MG63 (cell line): ENCODE measurements around the gene RSF1. TPM values are rescaled to one million over a fixed set of nuclear protein-coding genes. Genes with fewer than 3 reads are reported as not detected.
"Not testable (repeated sequence)": the region's sequence is repeated elsewhere in the genome, so short reads cannot be mapped to it uniquely, and the experiment has no call there.

Experiments used
- DNase-seq: peaks from one replicate; pipeline ENCODE4 v3.0.0-alpha.2; 2020
- H3K27me3 ChIP-seq: fragments of 250-450 bp; sonication (Bioruptor Pico); 2 replicates; pipeline ENCODE4 v1.5.1; 2020; ENCODE audit warnings: mild to moderate bottlenecking, moderate library complexity
- H3K36me3 ChIP-seq: fragments of 250-450 bp; sonication (Bioruptor Pico); 2 replicates; pipeline ENCODE4 v1.5.1; 2020; ENCODE audit warnings: mild to moderate bottlenecking, moderate library complexity
- H3K4me3 ChIP-seq: fragments of 250-450 bp; sonication (Bioruptor Pico); 2 replicates; pipeline ENCODE4 v1.5.1; 2020; ENCODE audit warnings: mild to moderate bottlenecking, moderate library complexity
- H3K9me3 ChIP-seq: fragments of 250-450 bp; sonication (Bioruptor Pico); 2 replicates; pipeline ENCODE4 v1.5.1; 2020; ENCODE audit warnings: mild to moderate bottlenecking, moderate library complexity
- total RNA-seq: library from RNA; depleted of rRNA; stranded (reverse); fragments of >200 nt; shearing (Covaris generic); gene quantifications from 2 replicates; pipeline ENCODE4 v1.2.3, GENCODE V29; 2014; ENCODE audit warnings: low replicate concordance; rRNA removed

The RSF1 gene, protein sequence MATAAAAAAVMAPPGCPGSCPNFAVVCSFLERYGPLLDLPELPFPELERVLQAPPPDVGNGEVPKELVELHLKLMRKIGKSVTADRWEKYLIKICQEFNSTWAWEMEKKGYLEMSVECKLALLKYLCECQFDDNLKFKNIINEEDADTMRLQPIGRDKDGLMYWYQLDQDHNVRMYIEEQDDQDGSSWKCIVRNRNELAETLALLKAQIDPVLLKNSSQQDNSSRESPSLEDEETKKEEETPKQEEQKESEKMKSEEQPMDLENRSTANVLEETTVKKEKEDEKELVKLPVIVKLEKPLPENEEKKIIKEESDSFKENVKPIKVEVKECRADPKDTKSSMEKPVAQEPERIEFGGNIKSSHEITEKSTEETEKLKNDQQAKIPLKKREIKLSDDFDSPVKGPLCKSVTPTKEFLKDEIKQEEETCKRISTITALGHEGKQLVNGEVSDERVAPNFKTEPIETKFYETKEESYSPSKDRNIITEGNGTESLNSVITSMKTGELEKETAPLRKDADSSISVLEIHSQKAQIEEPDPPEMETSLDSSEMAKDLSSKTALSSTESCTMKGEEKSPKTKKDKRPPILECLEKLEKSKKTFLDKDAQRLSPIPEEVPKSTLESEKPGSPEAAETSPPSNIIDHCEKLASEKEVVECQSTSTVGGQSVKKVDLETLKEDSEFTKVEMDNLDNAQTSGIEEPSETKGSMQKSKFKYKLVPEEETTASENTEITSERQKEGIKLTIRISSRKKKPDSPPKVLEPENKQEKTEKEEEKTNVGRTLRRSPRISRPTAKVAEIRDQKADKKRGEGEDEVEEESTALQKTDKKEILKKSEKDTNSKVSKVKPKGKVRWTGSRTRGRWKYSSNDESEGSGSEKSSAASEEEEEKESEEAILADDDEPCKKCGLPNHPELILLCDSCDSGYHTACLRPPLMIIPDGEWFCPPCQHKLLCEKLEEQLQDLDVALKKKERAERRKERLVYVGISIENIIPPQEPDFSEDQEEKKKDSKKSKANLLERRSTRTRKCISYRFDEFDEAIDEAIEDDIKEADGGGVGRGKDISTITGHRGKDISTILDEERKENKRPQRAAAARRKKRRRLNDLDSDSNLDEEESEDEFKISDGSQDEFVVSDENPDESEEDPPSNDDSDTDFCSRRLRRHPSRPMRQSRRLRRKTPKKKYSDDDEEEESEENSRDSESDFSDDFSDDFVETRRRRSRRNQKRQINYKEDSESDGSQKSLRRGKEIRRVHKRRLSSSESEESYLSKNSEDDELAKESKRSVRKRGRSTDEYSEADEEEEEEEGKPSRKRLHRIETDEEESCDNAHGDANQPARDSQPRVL (N-terminal part only)
- total RNA-seq, result 7.3 and 37.4 TPM in 2 replicates

DNA sequence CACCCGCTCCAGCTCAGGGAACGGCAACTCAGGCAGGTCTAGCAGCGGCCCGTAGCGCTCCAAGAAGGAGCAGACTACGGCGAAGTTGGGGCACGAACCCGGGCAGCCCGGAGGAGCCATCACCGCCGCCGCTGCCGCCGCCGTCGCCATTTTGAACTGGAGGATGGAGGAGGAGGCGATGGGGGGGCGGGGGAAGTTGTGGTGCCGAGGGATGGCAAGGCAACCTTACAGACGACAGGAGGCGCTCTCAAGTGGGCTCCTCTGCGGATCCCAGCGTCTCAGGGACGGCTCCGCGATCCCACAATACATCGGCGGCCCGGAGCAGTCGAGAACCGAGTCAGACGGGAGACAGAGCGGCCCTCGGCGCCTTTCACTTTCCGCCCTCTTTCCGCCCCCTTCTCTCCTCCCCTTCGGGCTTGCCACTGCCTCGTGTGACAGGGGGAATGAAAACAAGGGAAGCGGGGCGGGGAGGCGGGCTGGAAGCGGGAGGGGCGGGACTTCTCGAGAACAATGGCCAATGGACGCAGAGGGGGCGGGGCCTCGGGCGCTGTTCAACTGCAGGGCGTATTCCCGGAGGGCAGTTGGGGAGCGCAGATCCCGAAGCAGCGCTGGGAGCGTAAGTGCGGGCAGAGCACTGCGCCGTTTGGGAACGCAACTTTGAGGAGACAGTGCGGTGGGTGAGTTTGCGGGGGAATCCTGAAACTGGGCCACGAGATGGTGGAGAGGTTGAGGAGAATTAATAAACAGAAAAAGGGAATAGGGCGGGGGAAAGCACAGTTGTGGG lies at the start of gene RSF1, which contains the start of gene AAMDC:
Gene RSF1, minus strand, starts transcription at position 158 of the 784 bp plus-strand sequence. Its CDS starts 8 bp downstream, at position 150.
Gene AAMDC, plus strand, starts transcription at position 580 of the 784 bp plus-strand sequence. CDS start 21,353 bp downstream, outside the sequence.
- Histone ChIP-seq H3K4me3 (peak within 1 kb of the TSS; percentile 95), H3K9me3 (peaks cover 4% of the 10 kb centered on the region), H3K36me3 (peaks cover 2% of the 10 kb centered on the region; the same call in 1 of the 2 replicates), H3K27me3 (no peaks in the 10 kb centered on the region)
- DNase-seq, result peak; percentile 97

DNA sequence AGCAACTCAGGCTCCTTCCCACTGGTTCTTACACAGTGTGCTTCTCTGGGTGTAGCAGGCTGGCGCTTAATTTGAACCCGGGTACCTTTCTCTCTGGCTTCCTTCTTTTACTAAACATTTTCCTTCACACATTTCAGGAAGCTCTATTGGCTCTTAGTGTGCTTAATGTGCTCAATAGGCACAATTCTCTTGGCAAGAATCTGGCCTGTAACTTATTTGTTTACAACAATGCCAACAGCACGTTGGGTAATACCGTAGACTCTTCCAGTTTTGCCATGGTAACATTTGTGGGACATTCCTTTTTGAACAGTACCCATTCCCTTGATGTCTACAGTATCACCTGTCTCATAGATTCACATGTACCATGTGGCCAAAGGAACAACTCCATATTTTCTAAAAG lies 48.2 kb upstream of the RSF1 start:
- no peak for DNase-seq
- peaks cover 5% of the 10 kb centered on the region for H3K36me3 ChIP-seq
- H3K4me3 ChIP-seq, result no peak overlapping the region
- no peaks in the 10 kb centered on the region for H3K27me3 ChIP-seq
- H3K9me3 ChIP-seq, result no peaks in the 10 kb centered on the region

DNA sequence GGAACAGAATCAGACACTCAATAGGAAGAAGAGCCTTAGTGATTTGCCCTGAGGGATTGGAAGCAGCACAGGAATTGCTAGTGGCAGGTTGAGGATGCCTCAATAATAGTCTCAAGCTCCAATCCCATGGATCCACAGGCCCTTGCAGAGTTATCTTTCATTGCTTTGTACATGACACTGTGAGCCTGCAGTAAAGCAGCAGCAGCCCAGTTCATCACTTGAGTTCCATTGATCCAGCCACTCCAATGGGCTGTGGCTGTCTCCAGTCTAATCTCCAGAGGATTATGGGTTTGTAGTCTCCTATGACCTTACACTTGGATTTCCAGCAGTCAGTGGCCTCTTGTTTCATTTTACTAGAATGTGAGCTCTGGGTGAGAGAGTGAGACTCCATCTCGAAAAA lies 45.8 kb upstream of the RSF1 start:
- no peaks in the 10 kb centered on the region for H3K27me3 ChIP-seq
- DNase-seq, result no peak
- H3K9me3 ChIP-seq, result no peaks in the 10 kb centered on the region
- no peaks in the 10 kb centered on the region; the same call in 1 of the 2 replicates for H3K36me3 ChIP-seq
- no peak overlapping the region for H3K4me3 ChIP-seq

DNA sequence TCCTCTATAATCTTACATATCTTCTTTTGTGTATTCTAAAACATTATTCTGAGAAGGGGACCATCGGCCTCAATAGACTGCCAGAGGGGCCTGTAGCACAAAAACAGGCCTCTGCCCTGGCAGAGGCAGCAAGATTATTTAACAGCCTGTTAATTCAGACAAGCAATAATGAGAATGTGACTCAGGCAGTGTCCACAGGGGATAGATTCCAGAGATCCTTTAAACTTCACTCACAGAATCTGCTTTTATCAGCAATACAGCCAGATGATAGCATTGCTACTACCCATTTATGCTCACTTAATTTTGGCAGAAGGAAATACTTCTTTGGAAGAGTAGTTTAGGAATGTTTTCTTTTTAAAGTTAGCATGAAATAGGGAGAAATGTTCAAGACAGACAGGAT lies 45.3 kb upstream of the RSF1 start:
- Histone ChIP-seq H3K27me3 (no peaks in the 10 kb centered on the region), H3K36me3 (no peaks in the 10 kb centered on the region; the same call in 1 of the 2 replicates), H3K4me3 (no peak overlapping the region), H3K9me3 (no peaks in the 10 kb centered on the region)
- no peak for DNase-seq

DNA sequence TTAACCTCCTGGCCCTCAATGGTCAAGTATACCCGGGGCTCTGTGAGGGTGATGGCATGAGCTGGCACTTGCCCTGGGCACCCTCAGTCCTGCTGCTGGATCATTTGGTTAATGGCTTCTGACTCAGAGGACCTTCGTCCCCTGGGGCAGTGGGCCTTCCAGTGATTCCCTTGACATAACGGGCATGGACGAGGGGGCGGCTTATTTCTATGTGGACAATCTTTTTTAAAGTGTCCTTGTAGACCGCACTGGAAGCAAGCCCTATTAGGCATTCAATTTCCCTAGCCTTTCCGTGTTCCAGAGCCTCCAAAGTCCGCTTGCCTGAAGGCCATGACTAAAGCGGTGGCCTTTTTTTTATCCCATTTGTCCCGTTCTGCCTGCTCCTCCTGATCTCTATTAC lies 40.9 kb upstream of the RSF1 start:
- H3K4me3 ChIP-seq, H3K36me3 ChIP-seq, DNase-seq: not testable (repeated sequence)

DNA sequence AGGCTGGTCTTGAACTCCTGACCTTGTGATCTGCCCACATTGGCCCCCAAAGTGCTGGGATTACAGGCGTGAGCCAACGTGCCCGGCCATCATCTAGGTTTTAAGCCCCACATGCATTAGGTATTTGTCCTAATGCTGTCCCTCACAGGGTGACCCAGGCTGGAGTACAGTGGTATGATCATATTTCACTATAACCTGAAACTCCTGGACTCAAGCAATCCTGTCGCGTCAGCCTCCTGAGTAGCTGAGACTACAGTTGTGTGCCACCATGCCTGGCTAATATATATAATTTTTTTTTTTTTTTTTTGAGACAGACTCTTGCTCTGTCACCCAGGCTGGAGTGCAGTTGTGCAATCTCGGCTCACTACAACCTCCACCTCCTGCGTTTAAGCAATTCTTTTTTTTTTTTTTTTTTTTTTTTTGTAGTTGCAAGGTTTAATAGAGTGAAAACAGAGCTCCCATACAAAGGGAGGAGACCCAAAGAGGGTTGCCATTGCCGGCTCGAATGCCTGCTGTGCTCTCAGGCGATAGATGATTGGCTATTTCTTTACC lies 37.5 kb upstream of the RSF1 start:
- H3K9me3 ChIP-seq, H3K4me3 ChIP-seq, H3K27me3 ChIP-seq, DNase-seq: not testable (repeated sequence)
- H3K36me3 ChIP-seq, result peaks cover 10% of the 10 kb centered on the region

More for the DNA sequence above, 40.9 kb upstream of the RSF1 start:
- H3K9me3 ChIP-seq, H3K27me3 ChIP-seq: not testable (repeated sequence)

DNA sequence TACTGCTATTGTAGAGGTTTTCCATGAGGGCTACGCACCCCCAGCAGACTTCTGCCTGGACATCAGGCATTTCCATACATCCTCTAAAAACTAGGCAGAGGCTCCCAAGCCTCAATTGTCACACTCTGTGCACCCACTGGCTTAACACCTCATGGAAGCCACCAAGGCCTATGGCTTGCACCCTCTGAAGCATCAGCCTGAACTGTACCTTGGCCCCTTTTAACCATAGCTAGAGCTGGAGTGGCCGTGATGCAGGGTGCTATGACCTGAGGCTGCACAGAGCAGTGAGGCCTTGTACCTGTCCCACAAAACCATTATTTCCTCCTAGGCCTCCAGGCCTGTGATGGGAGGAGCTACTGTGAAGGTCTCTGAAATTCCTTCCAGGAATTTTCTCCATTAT lies 34.3 kb upstream of the RSF1 start:
- H3K27me3 ChIP-seq, result no peaks in the 10 kb centered on the region
- H3K9me3 ChIP-seq, result peaks cover 9% of the 10 kb centered on the region
- H3K36me3 ChIP-seq, result peaks cover 14% of the 10 kb centered on the region
- DNase-seq, result no peak
- H3K4me3 ChIP-seq, result no peak overlapping the region

DNA sequence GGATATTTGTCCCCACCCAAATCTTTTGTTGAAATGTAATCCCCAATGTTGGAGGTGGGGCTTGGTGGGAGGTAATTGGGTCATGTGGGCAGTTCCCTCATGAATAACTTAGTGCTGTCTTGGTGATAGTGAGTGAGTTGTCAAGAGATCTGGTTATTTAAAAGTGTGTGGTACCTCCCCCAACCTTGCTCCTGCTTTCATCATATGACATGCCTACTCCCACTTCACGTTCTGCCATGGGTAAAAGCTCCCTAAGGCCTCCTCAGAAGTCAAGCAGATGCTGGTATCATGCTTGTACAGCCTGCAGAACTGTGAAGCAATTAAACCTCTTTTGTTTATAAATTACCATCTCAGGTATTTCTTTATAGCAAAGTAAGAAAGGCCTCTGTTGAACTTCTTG lies 31.0 kb upstream of the RSF1 start:
- Histone ChIP-seq H3K4me3 (no peak overlapping the region), H3K9me3 (peaks cover 9% of the 10 kb centered on the region), H3K36me3 (peaks cover 12% of the 10 kb centered on the region), H3K27me3 (no peaks in the 10 kb centered on the region)
- no peak for DNase-seq

DNA sequence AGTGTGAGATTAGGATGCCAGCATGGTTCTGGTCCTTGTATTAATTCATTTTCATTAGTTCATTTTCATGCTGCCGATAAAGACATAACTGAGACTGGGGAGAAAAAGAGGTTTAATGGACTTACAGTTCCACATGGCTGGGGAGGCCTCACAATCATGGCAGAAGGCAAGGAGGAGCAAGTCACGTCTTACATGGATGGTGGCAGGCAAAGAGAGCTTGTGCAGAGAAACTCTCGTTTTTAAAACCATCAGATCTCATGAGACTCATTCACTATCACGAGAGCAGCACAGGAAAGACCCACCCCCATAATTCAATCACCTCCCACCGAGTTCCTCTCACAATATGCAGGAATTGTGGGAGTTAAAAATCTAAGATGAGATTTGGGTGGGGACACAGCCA lies 23.2 kb upstream of the RSF1 start:
- H3K36me3 ChIP-seq, H3K4me3 ChIP-seq, H3K27me3 ChIP-seq, H3K9me3 ChIP-seq, DNase-seq: not testable (repeated sequence)

DNA sequence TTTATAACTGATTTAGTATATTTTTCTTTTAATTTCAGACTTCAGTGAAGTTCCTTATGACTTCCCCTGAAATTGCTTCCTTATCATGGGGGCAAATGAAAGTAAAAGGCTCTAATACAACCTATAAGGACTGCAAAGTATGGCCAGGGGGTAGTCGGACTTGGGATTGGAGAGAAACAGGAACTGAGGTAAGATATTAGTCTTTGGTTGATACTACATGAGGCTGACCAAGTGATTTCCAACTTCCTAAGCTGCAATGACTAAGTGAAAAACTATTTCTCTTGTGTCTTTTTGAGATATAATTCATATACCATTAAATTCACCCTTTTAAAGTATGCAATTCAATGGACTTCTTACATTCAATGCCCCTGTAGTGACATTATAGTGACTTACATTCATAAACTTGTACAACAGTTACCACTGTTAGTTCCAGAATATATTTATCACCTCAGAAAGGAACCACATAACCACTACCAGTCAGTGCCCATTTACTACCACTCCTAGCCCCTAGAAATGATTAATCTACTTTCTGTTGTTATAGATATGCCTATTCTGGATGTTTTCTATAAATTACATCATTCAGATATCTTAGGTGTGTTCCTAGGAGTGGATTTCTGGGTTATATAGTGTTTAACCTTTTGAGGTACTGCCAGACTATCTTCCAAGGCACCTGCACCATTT lies 22.1 kb upstream of the RSF1 start:
- Histone ChIP-seq H3K9me3 (peaks cover 5% of the 10 kb centered on the region), H3K27me3 (no peaks in the 10 kb centered on the region), H3K36me3 (peaks cover 5% of the 10 kb centered on the region; the same call in 1 of the 2 replicates), H3K4me3 (no peak overlapping the region)
- no peak for DNase-seq

DNA sequence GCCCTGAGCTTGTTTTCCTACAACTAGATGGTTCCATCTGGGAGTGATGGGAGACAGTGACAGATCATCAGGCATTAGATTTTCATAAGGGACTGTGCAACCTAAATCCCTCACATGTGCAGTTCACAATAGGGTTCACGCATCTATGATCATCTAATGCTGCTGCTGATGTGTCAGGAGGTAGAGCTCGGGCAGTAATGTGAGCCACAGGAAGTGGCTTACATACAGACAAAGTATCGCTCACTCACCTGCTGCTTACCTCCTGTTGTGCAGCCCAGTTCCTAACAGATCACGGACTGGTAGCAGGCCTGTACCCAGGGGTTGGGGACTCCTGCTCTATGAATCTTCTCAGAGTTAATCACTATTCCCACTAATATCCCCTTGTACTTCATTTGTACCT lies 12.8 kb upstream of the RSF1 start:
- no peaks in the 10 kb centered on the region for H3K36me3 ChIP-seq
- no peak for DNase-seq
- H3K4me3 ChIP-seq, result no peak overlapping the region
- no peaks in the 10 kb centered on the region for H3K27me3 ChIP-seq
- H3K9me3 ChIP-seq, result peaks cover 2% of the 10 kb centered on the region; the same call in 1 of the 2 replicates

DNA sequence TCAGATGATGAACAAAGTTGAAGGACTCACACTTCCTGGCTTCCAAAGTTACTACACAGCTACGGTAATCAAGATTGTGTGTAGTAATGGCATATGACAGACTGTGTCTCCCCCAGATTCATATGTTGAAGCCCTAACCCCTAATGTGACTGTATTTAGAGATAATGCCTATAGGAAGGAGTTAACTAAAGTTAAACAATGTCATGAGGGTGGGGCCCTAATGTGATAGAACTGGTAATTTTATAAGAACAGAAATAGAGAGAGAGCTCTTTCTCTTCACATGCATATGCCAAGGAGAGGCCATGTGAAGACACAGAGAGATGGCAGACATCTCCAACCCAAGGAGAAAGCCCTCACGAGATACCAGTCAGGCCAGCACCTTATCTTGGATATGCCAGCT lies 8.4 kb upstream of the RSF1 start:
- Histone ChIP-seq H3K9me3 (peaks cover 2% of the 10 kb centered on the region; the same call in 1 of the 2 replicates), H3K4me3 (no peak overlapping the region), H3K36me3 (no peaks in the 10 kb centered on the region), H3K27me3 (no peaks in the 10 kb centered on the region)
- no peak for DNase-seq

DNA sequence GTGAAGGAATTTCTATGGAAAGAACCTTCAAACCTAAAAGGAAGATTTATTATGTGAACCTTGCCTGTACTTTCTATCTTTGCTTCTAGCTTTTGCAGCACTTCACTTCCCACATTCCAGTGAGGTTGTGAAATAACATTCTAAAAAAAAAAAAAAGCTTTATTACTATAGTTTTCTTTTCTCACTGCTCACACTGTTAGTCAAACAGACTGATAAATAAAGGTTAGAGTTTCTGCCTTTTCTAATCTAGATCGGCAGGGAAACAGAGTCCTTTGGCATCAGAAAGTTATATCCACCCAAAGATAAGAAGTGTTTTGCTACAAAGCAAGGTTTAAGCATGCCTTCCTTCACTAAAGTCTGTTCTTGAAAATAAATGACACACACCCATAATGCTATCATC lies 3.3 kb upstream of the RSF1 start:
- no peak overlapping the region for H3K4me3 ChIP-seq
- H3K36me3 ChIP-seq, result no peaks in the 10 kb centered on the region
- DNase-seq, result no peak
- no peaks in the 10 kb centered on the region for H3K9me3 ChIP-seq
- H3K27me3 ChIP-seq, result no peaks in the 10 kb centered on the region

DNA sequence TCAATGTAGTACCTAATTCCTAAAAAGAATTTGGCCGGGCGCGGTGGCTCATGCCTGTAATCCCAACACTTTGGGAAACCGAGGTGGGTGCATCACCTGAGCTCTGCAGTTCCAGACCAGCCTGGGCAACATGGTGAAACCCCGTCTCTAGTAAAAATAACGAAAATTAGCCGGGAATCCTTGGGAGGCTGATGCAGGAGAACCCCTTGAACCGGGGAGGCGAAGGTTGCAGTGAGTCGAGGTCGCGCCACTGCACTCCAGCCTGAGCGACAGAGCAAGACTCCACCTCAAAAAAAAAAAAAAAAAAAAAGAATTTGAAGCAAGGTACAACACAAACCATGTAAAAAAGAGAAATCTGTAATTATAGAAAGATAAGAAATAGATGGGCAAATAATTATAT lies 1.6 kb upstream of the RSF1 start:
- H3K4me3 ChIP-seq, result peak overlapping the region; percentile 95
- not testable (repeated sequence) for H3K36me3 ChIP-seq, H3K27me3 ChIP-seq, DNase-seq, H3K9me3 ChIP-seq

DNA sequence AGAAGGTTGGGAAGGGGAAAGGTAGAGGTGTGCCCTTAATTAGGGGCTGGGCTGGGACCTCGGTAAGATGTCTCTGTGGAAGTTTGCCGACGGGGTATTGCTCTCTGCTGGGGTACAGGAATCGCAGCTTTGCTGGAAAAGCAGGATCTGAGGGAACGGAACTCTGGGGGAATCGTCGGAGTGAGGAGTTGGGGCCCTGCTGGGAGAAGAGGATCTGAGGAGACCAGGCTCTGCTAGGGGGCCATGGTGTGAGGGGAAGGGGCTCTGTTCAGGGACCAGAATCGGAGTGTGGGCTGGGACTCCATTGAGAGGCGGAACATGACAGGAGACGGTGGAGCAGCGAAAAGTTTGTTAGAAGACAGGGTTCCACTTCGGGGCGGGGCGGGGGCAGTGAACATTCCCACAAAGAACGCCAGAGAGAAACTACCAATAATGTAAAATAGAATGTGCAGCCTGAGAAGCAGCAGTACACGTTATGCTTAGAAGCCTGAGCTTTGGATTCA lies 878 bp upstream of the RSF1 start:
- peaks cover 2% of the 10 kb centered on the region; the same call in 1 of the 2 replicates for H3K36me3 ChIP-seq
- peak overlapping the region; percentile 95 for H3K4me3 ChIP-seq
- DNase-seq, result peak; percentile 14
- H3K9me3 ChIP-seq, result peaks cover 4% of the 10 kb centered on the region; the same call in 1 of the 2 replicates
- no peaks in the 10 kb centered on the region for H3K27me3 ChIP-seq
